Hepatocyte (in vitro differentiated cells): ENCODE results near the gene TRPM5. TPM values are rescaled to one million over a fixed set of nuclear protein-coding genes. Genes with fewer than 3 reads are reported as not detected.
A peak's percentile ranks its signal among the peaks of the same experiment; 100 is the strongest.

Source experiments
- DNase-seq: peaks from one replicate; pipeline ENCODE4 v3.0.0-alpha.2; 2016; ENCODE audit warnings: low spot score
- H2AFZ ChIP-seq: fragments of 200-600 bp; sonication (generic); 2 replicates; pipeline ENCODE4 v1.6.0; 2016; ENCODE audit warnings: antibody characterized with exemption, mild to moderate bottlenecking
- H3K27ac ChIP-seq: fragments of 200-600 bp; sonication (generic); 2 replicates; pipeline ENCODE4 v1.5.1; 2016; ENCODE audit warnings: mild to moderate bottlenecking
- H3K27me3 ChIP-seq: fragments of 200-600 bp; sonication (generic); 2 replicates; pipeline ENCODE4 v1.6.1; 2016
- H3K36me3 ChIP-seq: fragments of 200-600 bp; sonication (generic); replicated peaks from 2 replicates; pipeline ENCODE4 v1.5.1; 2016; ENCODE audit warnings: low read depth; ENCODE audit not compliant: insufficient read depth
- H3K4me1 ChIP-seq: fragments of 200-600 bp; sonication (generic); 2 replicates; pipeline ENCODE4 v1.5.1; 2016; ENCODE audit warnings: mild to moderate bottlenecking, moderate library complexity; ENCODE audit not compliant: insufficient read depth
- H3K4me2 ChIP-seq: fragments of 200-600 bp; sonication (generic); 2 replicates; pipeline ENCODE4 v1.6.0; 2016
- H3K4me3 ChIP-seq: fragments of 200-600 bp; sonication (generic); 2 replicates; pipeline ENCODE4 v1.5.1; 2016; ENCODE audit warnings: mild to moderate bottlenecking
- H3K79me2 ChIP-seq: fragments of 200-600 bp; sonication (generic); 2 replicates; pipeline ENCODE4 v1.6.0; 2017; ENCODE audit warnings: mild to moderate bottlenecking
- H3K9me2 ChIP-seq: fragments of 200-600 bp; sonication (generic); replicated peaks from 2 replicates; pipeline ENCODE4 v1.6.0; 2017; ENCODE audit warnings: mild to moderate bottlenecking; ENCODE audit not compliant: insufficient read depth
- H3K9me3 ChIP-seq: fragments of 200-600 bp; sonication (generic); 2 replicates; pipeline ENCODE4 v1.5.1; 2016; ENCODE audit warnings: low read depth, mild to moderate bottlenecking
- H4K20me1 ChIP-seq: fragments of 200-600 bp; sonication (generic); 2 replicates; pipeline ENCODE4 v1.6.0; 2016; ENCODE audit warnings: mild to moderate bottlenecking; ENCODE audit not compliant: insufficient read depth, poor library complexity, severe bottlenecking
- CTCF ChIP-seq: fragments of 200-600 bp; sonication (generic); IDR thresholded peaks from 2 replicates; pipeline ENCODE4 v1.5.1; 2016; ENCODE audit warnings: antibody characterized with exemption, mild to moderate bottlenecking; ENCODE audit not compliant: poor library complexity
- EZH2 ChIP-seq: fragments of 200-600 bp; sonication (generic); IDR thresholded peaks from 2 replicates; pipeline ENCODE4 v1.6.1; 2016; ENCODE audit warnings: antibody characterized with exemption, mild to moderate bottlenecking, borderline replicate concordance
- EZH2phosphoT487 ChIP-seq: fragments of 200-600 bp; sonication (generic); IDR thresholded peaks from one replicate; pipeline ENCODE4 v1.6.1; 2018; ENCODE audit warnings: antibody characterized with exemption, mild to moderate bottlenecking, low read depth, moderate library complexity; ENCODE audit not compliant: unreplicated experiment, severe bottlenecking
- whole genome bisulfite sequencing: methylation state at CpG from one replicate; pipeline ENCODE4 v1.1.6; 2016; ENCODE audit warnings: low lambda C conversion rate; ENCODE audit errors: missing lambda C conversion rate; 5-methylcytosine and 5-hydroxymethylcytosine counted together
- polyA plus RNA-seq: library from polyadenylated mRNA; unstranded; fragments of >200 nt; fragmentation: Nextera tagmentation; extraction: Ambion mirVana; gene quantifications from 2 replicates; pipeline ENCODE4 v1.2.1, GENCODE V29; 2016
- total RNA-seq: library from RNA; depleted of rRNA; stranded (reverse); fragments of >200 nt; gene quantifications from 2 replicates; pipeline ENCODE4 v1.2.3, GENCODE V29; 2014

The TRPM5 gene
- total and polyA plus RNA-seq, 2 experiments from 2014 or later, result 0.07 to 0.13 TPM

- Histone ChIP-seq H4K20me1 (no peaks in the 10 kb centered on the region), H3K9me2 (no peaks in the 10 kb centered on the region), H3K27me3 (no peaks in the 10 kb centered on the region), H3K27ac (peak overlapping the region; percentile 42), H2AFZ (no peak overlapping the region), H3K4me1 (peaks cover 20% of the 10 kb centered on the region), H3K4me2 (no peak overlapping the region), H3K36me3 (no peaks in the 10 kb centered on the region), H3K4me3 (no peak overlapping the region), H3K9me3 (no peaks in the 10 kb centered on the region), H3K79me2 (no peaks in the 10 kb centered on the region)
- WGBS, result 57% methylated on average over 16 of the region's 17 CpGs
- TF ChIP-seq EZH2, result no peak
- no peak for TF ChIP-seq CTCF
- TF ChIP-seq EZH2phosphoT487, result no peak
- no peak for DNase-seq
Measured at GRCh38 chr11:2461253-2461955, 17.1 kb upstream of the TRPM5 start.

DNA sequence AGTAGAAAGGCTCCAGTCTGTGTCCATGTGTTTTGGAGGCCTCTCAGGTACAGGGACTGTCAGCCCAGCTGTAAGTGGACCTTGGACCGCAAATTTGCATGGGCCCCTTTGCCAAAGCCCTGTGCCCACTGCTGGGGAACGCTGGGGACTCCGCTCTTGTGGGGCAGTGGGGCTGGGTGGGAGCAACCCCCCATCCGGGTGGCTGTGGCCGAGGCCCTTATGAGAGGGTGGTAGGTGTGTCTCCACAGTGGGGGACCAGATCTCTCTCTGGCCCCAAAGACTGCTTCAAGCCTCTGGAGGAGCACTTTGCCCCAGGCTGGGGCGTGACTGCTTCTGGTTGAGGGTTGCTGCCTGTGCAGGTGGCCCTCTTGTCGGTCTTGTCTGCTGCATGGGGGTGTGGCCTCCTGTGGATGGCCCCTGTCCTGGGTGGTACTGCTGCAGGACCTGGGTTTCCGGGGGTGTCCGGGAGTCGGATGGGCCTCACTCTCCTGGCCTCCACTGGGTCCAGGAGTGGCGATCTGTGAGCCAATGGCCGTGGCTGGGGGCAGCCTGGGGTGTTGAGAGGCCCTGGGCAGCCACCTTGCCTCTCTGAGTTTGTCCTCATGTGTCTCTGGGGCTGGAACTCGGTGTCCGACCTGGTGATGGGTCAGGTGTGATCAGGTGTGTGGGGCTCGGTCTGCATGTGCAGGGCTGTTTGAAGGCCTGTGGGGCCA is 16.4 kb upstream of the TRPM5 start:
- TF ChIP-seq CTCF, result no peak
- Histone ChIP-seq H3K4me3 (no peak overlapping the region), H3K4me1 (peaks cover 20% of the 10 kb centered on the region), H3K79me2 (no peaks in the 10 kb centered on the region), H3K4me2 (no peak overlapping the region), H4K20me1 (no peaks in the 10 kb centered on the region), H3K9me3 (no peaks in the 10 kb centered on the region), H3K9me2 (no peaks in the 10 kb centered on the region), H3K27ac (peak overlapping the region; percentile 42), H3K36me3 (no peaks in the 10 kb centered on the region), H2AFZ (no peak overlapping the region), H3K27me3 (no peaks in the 10 kb centered on the region)
- no peak for DNase-seq
- WGBS, result 84% methylated on average over 15 of the region's 15 CpGs

GRCh38 chr11:2459796-2460531 is 15.7 kb upstream of the TRPM5 start:
- Histone ChIP-seq H4K20me1 (no peaks in the 10 kb centered on the region), H3K27me3 (no peaks in the 10 kb centered on the region), H2AFZ (no peak overlapping the region), H3K9me3 (no peaks in the 10 kb centered on the region), H3K4me2 (no peak overlapping the region), H3K4me1 (peaks cover 20% of the 10 kb centered on the region), H3K79me2 (no peaks in the 10 kb centered on the region), H3K27ac (no peak overlapping the region), H3K36me3 (no peaks in the 10 kb centered on the region), H3K9me2 (no peaks in the 10 kb centered on the region), H3K4me3 (no peak overlapping the region)
- DNase-seq, result no peak
- 90% methylated on average over 12 of the region's 13 CpGs for WGBS
- TF ChIP-seq CTCF (no peak), EZH2 (no peak), EZH2phosphoT487 (no peak)
